Right lobe of liver (tissue), 6 donors: Measurements from ENCODE around the gene VPS4A. TPM values are rescaled to one million over a fixed set of nuclear protein-coding genes. Genes with fewer than 3 reads are reported as not detected.
A peak's percentile ranks its signal among the peaks of the same experiment; 100 is the strongest.

Source experiments
- ATAC-seq, 4 donors: fragments of 200-7000 bp; cut with Tn5 transposase; one replicate each; pipeline ENCODE4 v1.9.1; 2020; ENCODE audit warnings: mild to moderate bottlenecking in 4 of 4, moderate library complexity in 4 of 4
- DNase-seq, 3 donors: peaks; one replicate each; pipeline ENCODE4 v3.0.0-alpha.2; 2020
- H3K27ac ChIP-seq, 3 donors: fragments of 200-600 bp; one replicate each; pipeline ENCODE4 v1.8.0; 2022
- H3K27me3 ChIP-seq, 2 donors: fragments of 200-600 bp; one replicate each; pipeline ENCODE4 v1.8.0; 2022
- H3K36me3 ChIP-seq, 4 donors: fragments of 200-600 bp; sonication (generic) in 1 of 4; one replicate each; pipeline versions ENCODE4 v1.5.1 to v1.8.0; 2017 to 2022; ENCODE audit warnings: control low read depth in 1 of 4
- H3K4me1 ChIP-seq, 4 donors: fragments of 200-600 bp; sonication (generic) in 1 of 4; one replicate each; pipeline versions ENCODE4 v1.5.1 to v1.8.0; 2017 to 2022; ENCODE audit warnings: control low read depth in 1 of 4
- H3K4me3 ChIP-seq, 3 donors: fragments of 200-600 bp; one replicate each; pipeline ENCODE4 v1.8.0; 2022
- H3K9me3 ChIP-seq, 4 donors: fragments of 200-600 bp; sonication (generic) in 1 of 4; one replicate each; pipeline versions ENCODE4 v1.5.1 to v1.8.0; 2017 to 2022; ENCODE audit warnings: control low read depth in 1 of 4
- POLR2A ChIP-seq: fragments of 450-650 bp; IDR thresholded peaks from one replicate; pipeline ENCODE4 v1.6.1; 2017; ENCODE audit warnings: antibody characterized with exemption, mild to moderate bottlenecking
- WGBS: methylation state at CpG from one replicate; pipeline ENCODE4 v1.1.6; 2018; ENCODE audit warnings: low coverage, low lambda C conversion rate; ENCODE audit not compliant: insufficient coverage; ENCODE audit errors: missing lambda C conversion rate; 5-methylcytosine and 5-hydroxymethylcytosine counted together
- intact Hi-C, 2 donors: fragments of 100-400 bp; cut with DNase I; formaldehyde crosslinking; loops; one replicate each; pipeline versions ENCODE4 v1.11.2 to v1.14.1; 2022
- total RNA-seq, 6 experiments: library from RNA; depleted of rRNA in 2 of 6; stranded (reverse); fragments of >200 nt in 2 of 6; fragmentation: NEBNext Ultra II Directional in 3 of 6; extraction: Animal tissue kit (Norgen Biotek cat#: 25700) in 3 of 6; gene quantifications; one replicate each; pipeline versions ENCODE4 v1.1.0 to v1.2.4, GENCODE V29; 2016 to 2023
- TF ChIP-seq, protein P1 (sequence below), 4 donors: fragments of 200-600 bp in 3 of 4; fragments of 450-650 bp in 1 of 4; IDR thresholded peaks; one replicate each; pipeline versions ENCODE4 v1.5.1 to v1.8.0; 2016 to 2022; ENCODE audit warnings: antibody characterized with exemption in 4 of 4, mild to moderate bottlenecking in 2 of 4
- donor health status: DM: no; HTN: yes; CAD: no.
- donor health status: DM: no; HTN: no; CAD: no.
- donor health status: DM: no; HTN: no; CAD: no.
- donor health status: DM: no; HTN: yes; CAD: no.
- donor health status: DM: no; HTN: yes; CAD: no.

VPS4A gene
- total RNA-seq, 6 experiments from 2014 or later: 9.6 to 15.3 (median 12.3) TPM

DNA sequence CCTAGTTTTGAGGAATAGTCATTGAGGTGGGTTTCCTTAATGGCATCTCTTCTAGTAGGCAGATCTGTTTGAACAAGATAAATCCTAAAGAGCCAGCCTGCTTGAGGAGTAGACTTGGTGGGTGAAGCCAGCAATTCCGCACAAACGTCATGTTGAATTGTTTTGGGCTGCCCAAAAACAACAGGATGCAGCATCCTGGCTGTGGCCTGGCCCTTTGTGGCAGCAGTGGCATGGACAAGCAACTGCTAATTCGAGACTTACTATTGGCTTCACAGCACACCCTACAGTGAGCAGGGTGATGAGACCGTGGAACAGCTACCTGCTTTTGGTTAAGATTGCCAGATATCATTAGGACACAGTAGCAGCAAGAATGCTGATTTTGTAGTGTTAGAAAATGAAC lies 9.3 kb upstream of the VPS4A start:
- Histone ChIP-seq H3K4me1 (no peaks in the 10 kb centered on the region), H3K27ac (no peak overlapping the region), H3K27me3 (no peaks in the 10 kb centered on the region), H3K36me3 (peaks cover 0 to 27% (median 0%) of the 10 kb centered on the region in 4 donors), H3K4me3 (no peak overlapping the region), H3K9me3 (no peaks in the 10 kb centered on the region)
- 90% methylated on average over 2 of the region's 4 CpGs for WGBS
- intact Hi-C loops: no loop called here
- DNase-seq: peak in 1 of 3 donors; percentile 27
- TF ChIP-seq POLR2A: no peak
- ATAC-seq: no peak

DNA sequence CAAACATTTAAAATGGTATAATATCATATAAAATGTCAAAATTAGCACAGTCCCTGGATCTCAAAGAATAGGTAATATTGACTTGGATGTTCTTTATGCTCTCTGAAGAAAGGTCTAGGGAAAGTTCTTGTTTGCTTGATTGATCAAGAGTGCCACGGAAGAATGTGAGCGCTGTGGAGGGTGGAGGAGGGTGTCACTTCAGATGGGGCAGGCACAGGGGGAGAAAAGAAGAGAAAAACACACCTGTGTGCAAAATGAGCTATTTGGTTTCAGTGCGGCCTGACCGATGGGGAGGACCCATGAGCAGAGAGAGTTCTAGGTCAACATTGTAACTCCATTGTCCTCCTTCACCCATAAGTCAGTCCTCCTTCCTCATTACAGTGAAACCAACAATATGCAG lies 8.8 kb upstream of the VPS4A start:
- H3K4me3 ChIP-seq: no peak overlapping the region
- no peak overlapping the region for H3K27ac ChIP-seq
- TF ChIP-seq, protein P1, sequence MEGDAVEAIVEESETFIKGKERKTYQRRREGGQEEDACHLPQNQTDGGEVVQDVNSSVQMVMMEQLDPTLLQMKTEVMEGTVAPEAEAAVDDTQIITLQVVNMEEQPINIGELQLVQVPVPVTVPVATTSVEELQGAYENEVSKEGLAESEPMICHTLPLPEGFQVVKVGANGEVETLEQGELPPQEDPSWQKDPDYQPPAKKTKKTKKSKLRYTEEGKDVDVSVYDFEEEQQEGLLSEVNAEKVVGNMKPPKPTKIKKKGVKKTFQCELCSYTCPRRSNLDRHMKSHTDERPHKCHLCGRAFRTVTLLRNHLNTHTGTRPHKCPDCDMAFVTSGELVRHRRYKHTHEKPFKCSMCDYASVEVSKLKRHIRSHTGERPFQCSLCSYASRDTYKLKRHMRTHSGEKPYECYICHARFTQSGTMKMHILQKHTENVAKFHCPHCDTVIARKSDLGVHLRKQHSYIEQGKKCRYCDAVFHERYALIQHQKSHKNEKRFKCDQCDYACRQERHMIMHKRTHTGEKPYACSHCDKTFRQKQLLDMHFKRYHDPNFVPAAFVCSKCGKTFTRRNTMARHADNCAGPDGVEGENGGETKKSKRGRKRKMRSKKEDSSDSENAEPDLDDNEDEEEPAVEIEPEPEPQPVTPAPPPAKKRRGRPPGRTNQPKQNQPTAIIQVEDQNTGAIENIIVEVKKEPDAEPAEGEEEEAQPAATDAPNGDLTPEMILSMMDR (IDR thresholded peaks at IDR 0.05): no peak
- peaks cover 0 to 27% (median 0%) of the 10 kb centered on the region in 4 donors for H3K36me3 ChIP-seq
- DNase-seq: peak in 1 of 3 donors; percentile 20
- no peaks in the 10 kb centered on the region for H3K9me3 ChIP-seq
- H3K27me3 ChIP-seq: no peaks in the 10 kb centered on the region
- WGBS: 98% methylated on average over 4 of the region's 4 CpGs
- intact Hi-C loops: no loop called here
- ATAC-seq: no peak
- H3K4me1 ChIP-seq: no peaks in the 10 kb centered on the region

DNA sequence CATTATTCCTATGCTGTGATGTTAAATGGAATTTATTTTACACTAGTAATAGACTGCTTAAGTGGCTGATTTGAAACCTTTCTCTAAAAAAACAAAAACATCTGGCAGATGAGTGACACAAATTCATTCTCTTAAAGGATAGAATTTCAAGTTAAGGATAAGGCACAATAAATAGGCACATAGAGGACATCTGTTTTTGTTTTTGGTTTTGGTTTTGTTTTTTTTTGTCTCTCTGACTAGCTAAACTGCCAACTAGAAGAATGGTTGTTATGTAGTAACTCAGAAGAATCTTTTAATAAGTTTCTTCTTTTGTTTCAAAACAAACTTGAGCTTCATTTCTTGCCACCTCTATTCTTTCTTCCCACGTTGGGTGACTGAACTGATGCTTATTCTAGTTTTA lies 5.1 kb upstream of the VPS4A start:
- H3K27me3 ChIP-seq: no peaks in the 10 kb centered on the region
- no peaks in the 10 kb centered on the region for H3K9me3 ChIP-seq
- TF ChIP-seq POLR2A: no peak
- TF ChIP-seq, protein P1 (IDR thresholded peaks at IDR 0.05): no peak
- ATAC-seq (no peak), DNase-seq (no peak)
- peaks cover 0 to 11% (median 0%) of the 10 kb centered on the region in 4 donors for H3K36me3 ChIP-seq
- intact Hi-C loops: no loop called here
- WGBS: 91% methylated on average over 1 of the region's 1 CpG
- no peak overlapping the region for H3K27ac ChIP-seq
- H3K4me1 ChIP-seq: no peaks in the 10 kb centered on the region
- no peak overlapping the region for H3K4me3 ChIP-seq

DNA sequence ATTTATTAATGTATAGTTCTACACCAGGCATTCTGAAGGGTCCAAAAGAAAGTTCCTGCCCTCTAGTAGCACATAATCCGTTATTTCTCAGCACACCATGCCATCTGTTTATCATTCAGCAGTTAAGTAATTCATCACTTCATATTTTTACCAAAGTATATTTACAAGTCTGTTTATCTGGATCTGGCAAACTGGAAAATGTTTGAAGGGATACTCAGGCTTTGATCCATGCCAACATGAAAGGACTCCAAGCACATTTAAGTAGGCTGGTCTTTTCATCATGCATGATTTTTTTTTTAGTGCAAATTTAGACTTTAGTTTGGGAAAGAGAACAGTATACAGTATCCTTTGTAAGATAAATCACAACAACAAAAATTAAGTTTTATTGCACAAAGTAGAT lies 4.1 kb upstream of the VPS4A start:
- DNase-seq (no peak), ATAC-seq (no peak)
- 57% methylated on average over 1 of the region's 1 CpG for WGBS
- Histone ChIP-seq H3K4me1 (peaks cover 0 to 2% (median under 1%) of the 10 kb centered on the region in 4 donors), H3K36me3 (peaks cover 0 to under 1% (median 0%) of the 10 kb centered on the region in 4 donors), H3K4me3 (no peak overlapping the region), H3K27ac (no peak overlapping the region), H3K9me3 (no peaks in the 10 kb centered on the region), H3K27me3 (no peaks in the 10 kb centered on the region)
- intact Hi-C loops: no loop called here
- TF ChIP-seq, protein P1 (IDR thresholded peaks at IDR 0.05): no peak
- no peak for TF ChIP-seq POLR2A

DNA sequence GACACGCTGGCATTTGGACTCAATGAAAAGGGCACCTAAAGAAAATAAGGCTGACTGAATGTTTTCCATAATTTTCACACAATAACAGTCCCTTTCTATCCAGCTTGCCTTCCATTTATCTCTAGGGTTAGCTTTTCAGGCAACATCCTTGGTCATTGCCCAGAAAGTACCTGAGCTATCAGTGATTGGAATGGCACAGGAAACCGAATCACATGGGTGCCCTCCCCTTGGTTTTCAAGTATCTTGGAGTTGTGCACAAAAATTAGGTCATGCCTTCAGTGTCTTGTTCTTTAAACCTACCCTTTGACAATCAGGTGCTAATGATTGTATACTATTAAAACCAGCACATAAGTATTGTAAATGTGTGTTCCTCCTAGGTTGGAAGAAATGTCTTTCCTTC lies 3.3 kb upstream of the VPS4A start:
- Histone ChIP-seq H3K4me1 (peaks cover 0 to 9% (median 4%) of the 10 kb centered on the region in 4 donors), H3K36me3 (no peaks in the 10 kb centered on the region), H3K27me3 (no peaks in the 10 kb centered on the region), H3K9me3 (no peaks in the 10 kb centered on the region), H3K4me3 (no peak overlapping the region), H3K27ac (no peak overlapping the region)
- DNase-seq (peak in 1 of 3 donors; percentile 3), ATAC-seq (no peak)
- TF ChIP-seq POLR2A: no peak
- TF ChIP-seq, protein P1 (IDR thresholded peaks at IDR 0.05): no peak
- intact Hi-C loops: no loop called here
- 84% methylated on average over 2 of the region's 2 CpGs for WGBS
